ENCODE results near the gene VAMP2. TPM values are rescaled to one million over a fixed set of nuclear protein-coding genes. Genes with fewer than 3 reads are reported as not detected.
A peak's percentile ranks its signal among the peaks of the same experiment; 100 is the strongest.

The VAMP2 gene
- total and polyA plus RNA-seq, 9 of the 15 experiments (the other 6 are each of a cell fraction or from before 2014, with no cell fraction given): 2.3 to 31.8 (median 6.0) TPM

GRCh38 chr17:8192070-8192815 is 29.5 kb upstream of the VAMP2 start (continued):
- TF ChIP-seq, protein P1, sequence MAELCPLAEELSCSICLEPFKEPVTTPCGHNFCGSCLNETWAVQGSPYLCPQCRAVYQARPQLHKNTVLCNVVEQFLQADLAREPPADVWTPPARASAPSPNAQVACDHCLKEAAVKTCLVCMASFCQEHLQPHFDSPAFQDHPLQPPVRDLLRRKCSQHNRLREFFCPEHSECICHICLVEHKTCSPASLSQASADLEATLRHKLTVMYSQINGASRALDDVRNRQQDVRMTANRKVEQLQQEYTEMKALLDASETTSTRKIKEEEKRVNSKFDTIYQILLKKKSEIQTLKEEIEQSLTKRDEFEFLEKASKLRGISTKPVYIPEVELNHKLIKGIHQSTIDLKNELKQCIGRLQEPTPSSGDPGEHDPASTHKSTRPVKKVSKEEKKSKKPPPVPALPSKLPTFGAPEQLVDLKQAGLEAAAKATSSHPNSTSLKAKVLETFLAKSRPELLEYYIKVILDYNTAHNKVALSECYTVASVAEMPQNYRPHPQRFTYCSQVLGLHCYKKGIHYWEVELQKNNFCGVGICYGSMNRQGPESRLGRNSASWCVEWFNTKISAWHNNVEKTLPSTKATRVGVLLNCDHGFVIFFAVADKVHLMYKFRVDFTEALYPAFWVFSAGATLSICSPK (IDR thresholded peaks at IDR 0.05; ENCODE audit: borderline replicate concordance): no peak
- TF ChIP-seq NFYB (IDR thresholded peaks at IDR 0.05; ENCODE audit: extremely low read depth, insufficient read length): peak; percentile 55
- no peak for TF ChIP-seq DEAF1 (CRISPR knock-in tag; IDR thresholded peaks at IDR 0.05)
- no peak for TF ChIP-seq ZNF232 (CRISPR knock-in tag; IDR thresholded peaks at IDR 0.05)
- no peak for TF ChIP-seq PYGO2 (tag; IDR thresholded peaks at IDR 0.05)
- no peak for TF ChIP-seq GMEB1 (CRISPR knock-in tag; IDR thresholded peaks at IDR 0.05)
- no peak for TF ChIP-seq SMAD3 (CRISPR knock-in tag; conservative IDR thresholded peaks at IDR 0.05)
- no peak for TF ChIP-seq BCL6 (CRISPR knock-in tag; IDR thresholded peaks at IDR 0.05)
- no peak for TF ChIP-seq ZNF146 (CRISPR knock-in tag; IDR thresholded peaks at IDR 0.05; ENCODE audit: unreplicated experiment)
- peak; percentile 63 for TF ChIP-seq MEIS2 (IDR thresholded peaks at IDR 0.05; ENCODE audit: partially characterized antibody)
- no peak for TF ChIP-seq ZNF696 (CRISPR knock-in tag; conservative IDR thresholded peaks at IDR 0.05)
- TF ChIP-seq ARID2 (IDR thresholded peaks at IDR 0.05): no peak
- 0 out of 2 replicates have a peak, but pooled peaks have one; percentile 23 for TF ChIP-seq TRIM28 (IDR thresholded peaks at IDR 0.05)
- TF ChIP-seq AFF1 (IDR thresholded peaks at IDR 0.05; ENCODE audit: low read depth in 1 of 2, partially characterized antibody in 2 of 2): peak in 1 of 2 experiments; percentile 63
- no peak for TF ChIP-seq GTF2F1 (IDR thresholded peaks at IDR 0.05; ENCODE audit: low read depth, low read length)
- no peak for TF ChIP-seq TSC22D4 (tag; IDR thresholded peaks at IDR 0.05)
- TF ChIP-seq EGR1 (conservative IDR thresholded peaks at IDR 0.05): peak; percentile 88
- TF ChIP-seq PTTG1 (tag; IDR thresholded peaks at IDR 0.05; ENCODE audit: low read depth): no peak
